ENCODE measurements around the gene DNAAF5.
"Not testable (repeated sequence)": the region's sequence is repeated elsewhere in the genome, so short reads cannot be mapped to it uniquely, and the experiment has no call there.

DNAAF5 gene

GRCh38 chr7:730501-731439 is 4.3 kb downstream of the DNAAF5 start:
- DNase-seq (ENCODE audit: low spot score), result no peak

GRCh38 chr7:731440-732085 is 5.1 kb downstream of the DNAAF5 start:
- DNase-seq (ENCODE audit: low spot score), result no peak

- DNase-seq (ENCODE audit: low spot score), result no peak
Observed at GRCh38 chr7:732094-732541, 5.6 kb downstream of the DNAAF5 start.

- DNase-seq (ENCODE audit: low spot score), result no peak
Observed at GRCh38 chr7:732556-732955, 6.1 kb downstream of the DNAAF5 start.

GRCh38 chr7:734214-734613 is 7.7 kb downstream of the DNAAF5 start:
- no peak for DNase-seq (ENCODE audit: low spot score)

- no peak for DNase-seq (ENCODE audit: low spot score)
Observed at GRCh38 chr7:734808-735207, 8.3 kb downstream of the DNAAF5 start.

- no peak for DNase-seq (ENCODE audit: low spot score)
Observed at GRCh38 chr7:738241-738640, 11.7 kb downstream of the DNAAF5 start.

- no peak for DNase-seq (ENCODE audit: low spot score)
Observed at GRCh38 chr7:738723-739454, 12.4 kb downstream of the DNAAF5 start.

GRCh38 chr7:739455-739982 is 13.0 kb downstream of the DNAAF5 start:
- no peak for DNase-seq (ENCODE audit: low spot score)

GRCh38 chr7:739983-740942 is 13.8 kb downstream of the DNAAF5 start:
- DNase-seq (ENCODE audit: low spot score), result no peak

- no peak for DNase-seq (ENCODE audit: low spot score)
Observed at GRCh38 chr7:741191-741671, 14.7 kb downstream of the DNAAF5 start.

- DNase-seq (ENCODE audit: low spot score), result no peak
Observed at GRCh38 chr7:741850-742249, 15.4 kb downstream of the DNAAF5 start.

GRCh38 chr7:742791-743190 is 16.3 kb downstream of the DNAAF5 start:
- DNase-seq (ENCODE audit: low spot score), result no peak

- not testable (repeated sequence) for DNase-seq (ENCODE audit: low spot score)
Observed at GRCh38 chr7:743341-744127, 17.0 kb downstream of the DNAAF5 start.

GRCh38 chr7:744128-744520 is 17.6 kb downstream of the DNAAF5 start:
- not testable (repeated sequence) for DNase-seq (ENCODE audit: low spot score)

- DNase-seq (ENCODE audit: low spot score), result no peak
Observed at GRCh38 chr7:744854-745430, 18.4 kb downstream of the DNAAF5 start.

GRCh38 chr7:745431-746154 is 19.1 kb downstream of the DNAAF5 start:
- no peak for DNase-seq (ENCODE audit: low spot score)

GRCh38 chr7:746155-747061 is 19.9 kb downstream of the DNAAF5 start:
- no peak for DNase-seq (ENCODE audit: low spot score)
